WERI-Rb-1 (cell line): Measurements from ENCODE around the gene CNTNAP4.

Experiments
- DNase-seq: peaks from one replicate; pipeline ENCODE4 v3.0.0-alpha.2; 2020
- H3K27ac ChIP-seq: fragments of 250-450 bp; sonication (Bioruptor Pico); 2 replicates; pipeline ENCODE4 v1.5.1; 2020; ENCODE audit warnings: mild to moderate bottlenecking, moderate library complexity
- H3K27me3 ChIP-seq: fragments of 250-450 bp; sonication (Bioruptor Pico); 2 replicates; pipeline ENCODE4 v1.5.1; 2021; ENCODE audit warnings: mild to moderate bottlenecking, low read depth, moderate library complexity; ENCODE audit not compliant: insufficient read depth, severe bottlenecking
- H3K36me3 ChIP-seq: fragments of 250-450 bp; sonication (Bioruptor Pico); 2 replicates; pipeline ENCODE4 v1.5.1; 2020; ENCODE audit warnings: mild to moderate bottlenecking, moderate library complexity
- H3K4me3 ChIP-seq: 2 replicates; pipeline ENCODE4 v1.5.1; 2011; ENCODE audit warnings: low read depth, mild to moderate bottlenecking, control low read depth, low read length
- H3K9me3 ChIP-seq: fragments of 250-450 bp; sonication (Bioruptor Pico); 2 replicates; pipeline ENCODE4 v1.5.1; 2021; ENCODE audit warnings: mild to moderate bottlenecking, moderate library complexity; ENCODE audit not compliant: severe bottlenecking
- CTCF ChIP-seq: IDR thresholded peaks from 2 replicates; pipeline ENCODE4 v1.5.1; 2011; ENCODE audit warnings: low read depth, mild to moderate bottlenecking, control low read depth, inconsistent platforms, low read length

The CNTNAP4 gene

GRCh38 chr16:76277460-76278030 lies 344 bp downstream of the CNTNAP4 start:
- Histone ChIP-seq H3K9me3 (no peaks in the 10 kb centered on the region), H3K27ac (no peak overlapping the region), H3K36me3 (no peaks in the 10 kb centered on the region), H3K27me3 (no peaks in the 10 kb centered on the region), H3K4me3 (no peak overlapping the region)
- TF ChIP-seq CTCF: no peak
- no peak for DNase-seq

GRCh38 chr16:76278086-76278485 lies 885 bp downstream of the CNTNAP4 start:
- Histone ChIP-seq H3K4me3 (no peak overlapping the region), H3K27me3 (no peaks in the 10 kb centered on the region), H3K27ac (no peak overlapping the region), H3K9me3 (no peaks in the 10 kb centered on the region), H3K36me3 (no peaks in the 10 kb centered on the region)
- TF ChIP-seq CTCF: no peak
- DNase-seq: no peak

- Histone ChIP-seq H3K9me3 (no peaks in the 10 kb centered on the region), H3K27me3 (no peaks in the 10 kb centered on the region), H3K36me3 (no peaks in the 10 kb centered on the region), H3K4me3 (no peak overlapping the region), H3K27ac (no peak overlapping the region)
- peak; percentile 53 for TF ChIP-seq CTCF
- no peak for DNase-seq
Observed at GRCh38 chr16:76278980-76279379, 1.8 kb downstream of the CNTNAP4 start.

- Histone ChIP-seq H3K27ac (no peak overlapping the region), H3K36me3 (no peaks in the 10 kb centered on the region), H3K27me3 (no peaks in the 10 kb centered on the region), H3K9me3 (no peaks in the 10 kb centered on the region), H3K4me3 (no peak overlapping the region)
- TF ChIP-seq CTCF: no peak
- DNase-seq: no peak
Observed at GRCh38 chr16:76280421-76281215, 3.4 kb downstream of the CNTNAP4 start.

- Histone ChIP-seq H3K4me3 (no peak overlapping the region), H3K27me3 (no peaks in the 10 kb centered on the region), H3K9me3 (no peaks in the 10 kb centered on the region), H3K36me3 (no peaks in the 10 kb centered on the region), H3K27ac (no peak overlapping the region)
- TF ChIP-seq CTCF: no peak
- no peak for DNase-seq
Observed at GRCh38 chr16:76287466-76287865, 10.3 kb downstream of the CNTNAP4 start.
